Measurements from ENCODE around the gene FBXO3.

The FBXO3 gene

DNA sequence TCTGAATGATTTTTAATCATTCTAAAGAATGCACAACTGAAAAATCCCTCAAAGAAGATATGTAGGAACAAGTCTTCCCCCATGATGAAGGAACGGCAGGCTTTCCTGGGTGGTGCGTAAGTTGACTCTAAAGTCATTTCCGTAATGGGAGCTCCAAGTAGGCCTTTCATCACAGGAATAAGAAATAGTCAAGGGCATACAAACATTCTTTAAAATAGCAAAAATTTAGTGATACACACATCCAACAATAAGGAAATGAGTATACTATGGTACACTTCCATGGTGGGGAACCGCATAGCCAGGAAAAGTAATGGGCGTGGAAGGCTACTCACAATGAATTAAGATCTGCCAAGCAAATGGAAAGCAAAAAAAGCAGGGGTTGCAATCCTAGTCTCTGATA is 48.8 kb downstream of the FBXO3 start:
- no peak for DNase-seq

DNA sequence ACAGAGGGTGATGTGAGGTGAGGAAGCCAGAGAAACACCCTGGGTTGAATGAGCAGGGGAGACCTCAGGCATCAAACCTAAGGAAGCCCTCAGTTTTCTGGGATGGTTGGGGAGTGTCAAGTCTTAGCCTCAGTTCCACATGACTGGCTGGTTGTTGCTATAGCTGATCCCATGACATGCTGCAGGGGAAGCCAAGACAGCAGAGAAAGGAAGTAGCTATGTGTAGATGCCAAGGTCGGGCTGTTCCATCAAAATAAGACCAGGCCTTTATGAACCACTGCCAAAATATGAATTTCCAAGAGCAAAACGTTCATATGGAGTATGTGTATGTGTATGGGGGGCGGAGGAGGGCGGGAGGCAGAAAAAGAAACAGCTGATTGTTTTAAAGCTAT is 49.7 kb downstream of the FBXO3 start:
- no peak for DNase-seq

DNA sequence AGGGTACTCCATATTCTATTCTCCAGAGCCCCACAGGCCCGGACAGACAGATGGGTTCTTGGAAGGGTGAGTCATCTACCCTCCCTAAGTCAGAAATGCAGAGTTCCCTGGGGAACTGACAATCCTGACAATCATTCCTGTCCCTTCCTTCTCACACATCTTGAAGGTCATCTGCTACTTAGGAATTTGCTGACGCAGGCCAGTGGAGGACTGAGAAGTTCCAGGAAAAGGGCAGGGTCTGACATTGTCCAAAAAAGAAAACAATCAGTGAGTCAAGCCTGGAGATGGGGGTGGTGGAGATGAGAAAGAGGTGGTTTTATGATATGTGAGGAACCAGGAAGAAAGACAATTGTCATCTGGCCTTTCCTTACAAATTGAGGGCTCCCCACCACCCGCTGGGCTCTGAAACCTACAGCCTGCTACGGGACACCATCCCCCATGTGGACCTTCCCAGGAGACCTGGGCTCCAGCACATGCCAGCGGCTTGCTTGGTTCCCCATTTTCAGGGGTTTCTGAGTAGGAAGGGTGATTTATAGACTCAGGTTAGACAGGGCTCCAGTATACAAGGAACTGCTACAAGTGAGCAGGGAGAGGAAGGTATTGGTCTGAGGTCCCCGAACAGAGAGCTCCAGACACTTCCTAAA is 51.0 kb downstream of the FBXO3 start:
- DNase-seq, result peak; percentile 44

DNA sequence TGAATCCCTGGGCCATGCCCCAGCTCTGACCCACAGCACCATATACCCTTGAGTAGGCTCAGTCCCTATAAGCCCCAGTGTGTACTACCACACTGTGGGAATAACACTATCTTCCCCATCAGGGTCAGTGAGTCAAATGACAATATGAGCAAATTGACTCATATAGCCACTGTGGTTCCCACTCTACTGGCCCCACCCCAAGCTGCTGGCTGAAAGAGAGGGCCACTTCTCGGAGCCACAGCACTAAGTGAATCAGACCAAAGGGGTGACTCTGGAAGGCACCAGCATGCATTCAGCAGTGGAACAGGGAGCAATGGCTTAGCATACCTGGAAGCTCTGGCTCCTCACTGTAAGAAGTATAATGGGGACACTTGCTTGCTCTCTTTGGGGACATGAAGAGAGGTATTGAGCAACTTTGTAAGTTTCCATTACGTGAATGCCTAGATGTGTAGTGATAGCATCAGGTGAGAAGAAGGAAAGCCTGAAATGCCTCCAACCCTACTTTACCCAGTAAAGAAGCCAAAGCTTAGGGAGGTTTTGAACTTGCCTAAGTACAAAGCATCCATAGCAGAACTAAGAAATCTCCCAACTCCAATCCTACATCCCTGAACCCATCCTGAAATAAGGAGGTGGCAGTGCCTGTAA is 51.6 kb downstream of the FBXO3 start:
- DNase-seq, result no peak

DNA sequence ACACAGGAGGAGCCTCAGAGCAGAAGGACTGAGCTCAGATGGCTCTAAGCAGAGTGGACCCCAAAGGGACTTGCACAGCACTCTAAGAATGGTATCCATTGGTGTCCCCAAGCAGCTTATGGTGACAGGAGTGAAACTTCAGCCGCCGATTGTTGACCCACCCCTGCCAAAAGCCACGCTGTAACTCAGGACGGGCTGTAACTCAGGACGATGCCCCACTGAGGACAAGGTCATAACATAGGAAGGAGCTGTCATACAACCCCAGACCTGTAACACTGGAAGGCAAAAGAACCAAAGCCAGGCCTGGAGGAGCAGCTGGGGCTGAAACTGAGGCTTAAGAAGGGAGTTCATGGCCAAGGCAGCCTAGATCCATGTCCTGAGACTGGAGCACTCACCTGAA is 52.3 kb downstream of the FBXO3 start:
- DNase-seq, result no peak

DNA sequence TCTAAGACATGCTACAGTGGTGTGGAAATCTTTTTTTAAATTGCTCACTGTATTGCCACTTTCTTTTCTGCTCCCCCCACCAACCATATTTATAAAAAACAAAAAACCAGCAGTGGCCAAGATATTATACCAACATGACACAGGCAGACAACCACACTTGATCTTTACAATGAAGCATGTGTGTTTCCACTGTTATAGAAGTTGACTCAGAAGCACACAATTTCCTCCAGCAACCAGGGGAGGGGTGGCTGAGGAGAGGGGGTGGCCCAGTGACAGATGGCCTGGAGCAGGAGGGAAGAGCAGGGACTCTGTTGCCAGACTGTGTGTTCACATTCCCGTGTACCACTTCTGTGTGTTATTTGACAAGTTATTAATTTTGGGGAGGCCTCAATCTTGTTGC is 52.9 kb downstream of the FBXO3 start:
- DNase-seq, result peak; percentile 59

DNA sequence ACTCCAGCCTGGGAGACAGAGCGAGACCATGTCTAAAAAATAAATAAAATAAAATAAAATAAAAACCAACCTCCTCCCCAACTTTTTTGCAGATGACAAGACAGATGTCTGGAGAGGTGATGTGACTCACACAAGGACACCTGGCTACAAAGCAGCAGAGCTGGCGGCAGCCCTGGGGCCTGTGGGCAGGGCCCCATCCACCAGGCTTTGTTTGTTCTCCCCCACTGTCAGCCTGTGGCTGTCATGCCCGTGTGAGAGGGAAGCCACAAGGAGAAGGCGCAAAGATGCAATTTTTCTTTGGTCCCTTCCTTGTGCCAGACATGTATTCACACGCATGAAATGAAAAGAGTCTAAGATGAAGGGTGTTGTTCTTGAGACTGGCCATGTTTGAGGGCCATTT is 54.7 kb downstream of the FBXO3 start:
- DNase-seq, result peak; percentile 66

DNA sequence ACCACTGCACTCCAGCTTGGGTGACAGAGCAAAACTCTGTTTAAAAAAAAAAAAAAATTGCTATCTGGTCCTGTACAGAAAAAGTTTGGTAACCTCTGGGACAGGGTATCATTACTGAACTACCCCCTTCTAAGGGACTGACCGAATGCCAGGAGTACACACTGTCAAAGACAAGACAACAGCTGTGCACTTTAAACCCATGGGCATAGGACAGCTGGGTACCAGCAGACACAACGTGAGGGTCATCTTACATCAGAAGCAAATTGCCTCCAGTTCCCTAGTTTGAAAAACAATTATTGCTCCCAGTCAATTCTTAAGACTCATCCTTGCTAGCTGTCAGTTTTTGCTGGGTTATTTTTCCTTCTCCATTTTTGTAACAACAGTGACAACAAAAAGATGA is 55.9 kb downstream of the FBXO3 start:
- no peak for DNase-seq

DNA sequence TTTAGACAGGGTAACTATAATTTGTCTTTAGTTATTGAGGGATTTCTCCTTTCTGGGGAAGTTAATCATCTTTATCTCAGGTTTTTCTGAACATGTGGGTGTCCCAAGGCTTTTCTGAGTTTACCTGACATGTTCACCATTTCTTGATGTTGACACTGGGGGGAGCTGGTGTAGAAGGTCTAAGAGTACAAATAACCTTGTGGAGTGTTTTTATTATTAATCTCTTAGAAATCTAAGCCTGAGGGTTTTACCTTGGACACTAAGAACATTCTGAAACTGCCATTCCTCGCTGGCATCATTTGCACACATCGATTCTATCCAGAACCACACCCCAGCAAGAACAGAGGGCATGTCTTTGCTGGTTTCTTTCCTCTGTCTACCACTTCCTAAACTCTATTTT is 58.1 kb downstream of the FBXO3 start:
- DNase-seq, result peak; percentile 64

DNA sequence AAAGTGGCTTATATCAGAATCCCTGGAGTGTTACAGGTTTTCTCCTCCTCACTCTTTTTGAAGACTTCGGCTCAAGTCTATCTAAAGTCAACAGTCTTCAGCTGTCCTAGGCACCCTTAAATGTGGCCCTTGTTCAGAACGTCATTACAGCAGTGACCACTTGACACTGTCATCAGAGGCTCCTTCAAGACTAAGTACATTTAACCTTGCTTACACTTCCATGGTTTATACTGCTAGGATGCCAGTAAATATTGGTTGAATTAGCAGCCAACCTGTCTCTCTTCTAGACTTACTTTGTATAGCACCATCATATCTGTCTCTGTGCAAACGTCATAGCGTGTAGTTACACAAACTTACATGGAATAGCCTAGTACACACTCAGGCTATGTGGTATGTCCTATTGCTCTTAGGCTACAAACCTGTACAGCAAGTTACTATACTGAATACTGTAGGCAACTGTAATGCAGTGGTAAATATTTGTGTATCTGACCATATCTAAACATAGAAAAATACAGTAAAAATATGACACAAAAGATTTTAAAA is 60.4 kb downstream of the FBXO3 start:
- no peak for DNase-seq

DNA sequence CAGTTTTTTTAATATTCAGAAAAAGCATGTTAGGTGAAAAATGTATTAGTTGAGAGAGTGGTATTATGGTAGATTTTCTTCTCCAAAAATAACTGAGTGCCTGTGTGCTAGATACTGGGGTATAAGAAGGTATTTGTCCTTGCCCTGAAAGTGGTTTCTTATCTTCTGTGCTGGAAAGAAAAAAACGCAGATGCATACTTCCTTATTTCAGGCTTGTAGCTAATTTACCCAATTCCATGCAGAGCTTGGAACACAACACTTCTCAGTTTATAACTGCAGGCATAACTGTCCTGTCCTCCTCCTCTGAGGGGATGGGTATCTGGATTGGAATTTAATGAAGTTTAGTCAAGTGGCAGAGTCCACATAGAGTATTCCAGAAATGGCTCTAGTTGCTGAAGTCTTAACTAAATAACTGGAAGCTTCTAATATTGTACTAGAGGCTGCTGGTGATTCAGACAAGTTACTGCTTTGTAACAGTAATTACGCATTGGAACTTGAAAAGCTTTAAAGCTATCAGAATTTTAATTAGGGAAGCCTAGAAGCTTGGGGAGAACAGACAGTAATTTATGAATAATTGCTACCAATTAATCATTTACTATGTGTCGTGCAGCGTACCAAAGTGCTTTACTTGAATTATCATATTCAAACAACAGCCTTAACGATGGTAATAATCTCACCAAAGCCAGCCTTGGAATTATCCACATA is 61.0 kb downstream of the FBXO3 start:
- peak; percentile 64 for DNase-seq

DNA sequence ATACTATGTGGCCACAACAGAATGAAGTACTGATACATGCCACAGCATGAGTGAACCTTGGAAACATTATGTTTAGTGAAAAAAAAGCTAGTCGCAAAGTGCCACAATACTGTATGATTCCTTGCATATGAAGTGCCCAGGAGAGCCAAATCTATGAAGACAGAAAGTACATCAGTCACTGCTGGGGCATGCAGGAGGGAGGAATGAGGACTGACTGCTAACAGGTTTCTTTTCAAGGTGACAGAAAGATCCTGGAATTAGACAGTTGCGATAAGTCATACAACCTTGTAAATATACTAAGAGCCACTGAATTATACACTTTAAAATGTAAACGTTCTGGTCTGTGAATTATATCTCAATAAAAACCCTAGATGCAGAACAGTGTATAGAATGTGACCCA is 61.9 kb downstream of the FBXO3 start:
- no peak for DNase-seq

DNA sequence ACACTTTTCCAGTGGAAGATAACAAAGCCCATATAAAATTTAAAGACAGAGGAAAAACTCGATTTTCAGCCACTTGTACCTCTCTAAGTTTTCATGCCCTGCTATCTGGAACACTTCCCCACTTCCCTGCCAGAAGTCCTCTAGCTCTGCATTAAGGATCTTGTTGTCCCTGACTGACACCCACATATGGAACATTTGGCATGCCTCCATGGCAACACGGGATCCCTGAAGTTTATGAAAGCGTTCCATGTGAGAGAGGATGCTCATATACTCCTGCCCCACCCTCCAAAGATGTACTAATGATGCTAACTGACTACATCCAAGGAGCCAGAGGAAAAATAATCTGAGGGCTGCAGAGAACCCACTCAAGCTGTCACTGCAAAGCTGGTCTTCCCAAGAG is 64.9 kb downstream of the FBXO3 start:
- no peak for DNase-seq

DNA sequence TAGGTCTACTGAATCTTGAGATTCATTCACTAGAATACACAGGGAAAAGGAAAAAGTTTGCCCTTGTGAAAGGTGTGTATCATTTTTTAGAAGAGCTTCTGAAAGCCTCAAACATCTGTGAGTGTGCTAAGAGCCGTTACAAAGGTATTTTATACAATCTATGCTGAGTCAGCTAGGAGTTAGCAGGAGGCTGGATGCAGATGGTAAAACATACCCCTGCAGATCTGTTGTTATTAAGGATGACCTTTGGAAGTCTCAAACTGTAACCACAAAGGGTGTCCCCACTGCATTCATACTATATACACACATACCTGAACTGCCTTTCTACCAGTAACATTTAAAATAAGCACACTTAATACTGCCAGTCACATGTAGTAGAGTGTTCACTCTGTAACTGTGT is 65.3 kb downstream of the FBXO3 start:
- no peak for DNase-seq

DNA sequence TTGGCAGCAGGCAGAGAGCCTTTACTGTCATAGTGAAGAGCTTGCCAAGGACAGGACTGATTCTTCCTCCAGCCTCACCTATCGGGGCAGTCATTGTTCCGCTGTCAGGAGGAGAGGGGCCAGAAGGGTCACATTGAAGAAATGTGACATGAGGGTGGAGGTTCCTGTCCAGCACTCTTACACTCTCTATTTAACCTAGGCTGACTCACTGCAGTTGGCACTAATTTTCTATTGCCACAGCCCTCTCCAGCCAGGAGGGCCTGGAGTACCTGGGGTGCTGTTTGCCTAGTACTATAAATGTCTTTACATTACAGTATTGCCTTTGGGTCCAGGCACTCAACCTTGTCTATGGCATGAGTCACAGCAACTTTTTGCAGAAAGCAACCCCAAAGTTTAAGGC is 66.5 kb downstream of the FBXO3 start:
- DNase-seq, result peak; percentile 45

DNA sequence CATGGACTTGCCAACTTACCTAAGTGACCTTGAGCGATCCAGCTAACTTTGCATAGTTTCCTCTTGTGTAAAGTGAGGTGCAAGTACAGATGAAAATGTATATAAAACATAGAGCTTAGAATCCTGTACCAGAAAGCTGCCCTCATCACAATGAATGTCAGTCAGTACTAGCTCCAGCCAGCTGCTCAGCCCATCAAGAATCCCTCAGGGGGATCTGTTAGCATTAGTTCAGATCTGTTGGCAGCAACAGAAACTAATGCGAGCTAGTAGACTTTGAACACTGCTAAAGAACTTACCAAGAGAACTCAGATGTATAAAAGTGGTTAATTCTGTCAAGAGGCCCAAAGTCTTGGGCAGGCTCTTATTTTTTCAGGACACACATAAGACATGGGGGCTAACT is 67.4 kb downstream of the FBXO3 start:
- DNase-seq, result no peak

DNA sequence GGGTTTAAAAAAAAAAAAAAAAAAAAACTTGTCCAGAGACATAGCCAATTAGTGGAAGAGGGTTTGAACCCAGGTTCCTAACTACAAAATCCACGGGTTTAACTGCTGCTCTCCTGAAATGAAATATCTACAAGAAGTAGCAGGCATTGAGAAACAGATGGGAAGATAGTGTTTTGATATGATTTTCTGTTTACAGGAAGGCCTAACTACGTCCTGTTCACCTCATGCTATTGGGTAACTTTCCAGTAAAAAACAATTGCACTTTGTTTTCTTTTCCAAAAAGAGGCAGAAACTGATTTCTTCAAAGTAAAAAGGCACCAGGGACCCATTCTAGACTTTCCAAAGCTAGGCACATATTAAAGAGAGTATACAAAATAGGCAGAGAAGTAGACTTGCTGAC is 67.8 kb downstream of the FBXO3 start:
- no peak for DNase-seq

DNA sequence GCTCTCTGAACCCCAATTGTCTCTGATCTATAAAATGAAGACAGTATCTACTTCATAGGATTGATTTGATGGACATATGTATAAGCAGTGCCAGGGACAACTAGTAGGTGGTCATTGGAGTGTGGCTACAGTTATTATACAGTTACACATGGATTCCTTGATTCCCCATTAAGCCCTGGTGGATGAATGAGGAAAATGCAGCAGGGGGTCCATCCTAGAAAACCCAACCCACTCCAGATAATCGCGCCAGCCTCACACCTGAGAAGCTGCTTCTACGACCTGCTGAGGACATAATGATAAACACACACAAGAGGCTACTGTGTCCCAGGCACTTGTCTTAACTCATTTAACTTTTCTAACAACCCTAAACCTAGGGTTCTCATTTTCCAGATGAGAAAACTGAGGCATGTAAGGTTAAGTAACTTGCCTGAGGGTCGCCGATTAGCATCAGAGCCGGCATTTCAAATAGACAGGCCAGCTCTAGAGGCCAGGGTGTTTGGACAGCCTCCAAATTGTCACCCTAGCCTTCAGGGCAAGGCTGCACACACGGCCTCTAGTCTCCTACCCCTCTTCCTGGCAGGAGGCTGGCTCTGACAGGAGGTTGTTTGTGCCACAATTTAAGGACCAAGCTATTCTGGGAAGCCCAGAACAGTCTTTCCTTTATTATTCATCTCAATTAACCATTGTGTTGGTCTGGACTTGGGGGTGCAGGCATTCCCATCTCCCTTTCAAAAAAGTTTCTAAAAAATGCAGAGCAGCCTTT is 69.9 kb downstream of the FBXO3 start:
- peak; percentile 61 for DNase-seq

DNA sequence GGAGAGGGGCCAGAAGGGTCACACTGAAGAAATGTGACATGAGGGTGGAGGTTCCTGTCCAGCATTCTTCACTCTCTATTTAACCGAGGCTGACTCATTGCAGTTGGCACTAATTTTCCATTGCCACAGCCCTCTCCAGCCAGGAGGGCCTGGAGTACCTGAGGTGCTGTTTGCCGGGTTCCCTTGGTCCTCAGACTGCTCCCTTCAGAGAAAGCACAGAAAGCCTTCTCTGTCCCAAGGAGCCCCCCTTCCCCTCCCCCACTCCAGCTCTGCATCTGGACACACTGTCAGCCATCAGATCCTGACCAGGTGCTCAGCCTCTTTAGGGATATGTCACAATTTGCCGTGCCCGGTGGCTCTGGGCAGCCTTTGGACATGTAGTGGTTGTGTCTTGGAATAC is 70.5 kb downstream of the FBXO3 start:
- no peak for DNase-seq

DNA sequence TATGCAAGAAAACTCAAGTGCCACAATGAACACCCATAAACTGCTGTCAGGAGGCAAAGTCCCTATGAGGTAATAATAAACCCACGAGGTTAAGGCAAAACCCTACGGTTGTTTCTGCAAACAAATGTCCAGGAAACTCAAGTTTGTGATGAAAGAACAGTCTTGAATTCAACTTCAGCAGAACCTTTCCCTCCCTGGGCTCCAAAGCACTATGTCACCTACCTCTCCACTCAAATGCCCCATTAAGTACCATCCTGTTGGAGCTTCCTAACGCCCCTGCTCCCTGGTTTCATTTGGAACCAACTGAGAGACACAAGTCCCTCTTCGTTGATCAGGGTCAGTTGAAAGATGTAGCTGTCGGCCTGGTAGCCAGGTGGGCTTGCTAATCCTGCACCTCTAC is 71.1 kb downstream of the FBXO3 start:
- no peak for DNase-seq

DNA sequence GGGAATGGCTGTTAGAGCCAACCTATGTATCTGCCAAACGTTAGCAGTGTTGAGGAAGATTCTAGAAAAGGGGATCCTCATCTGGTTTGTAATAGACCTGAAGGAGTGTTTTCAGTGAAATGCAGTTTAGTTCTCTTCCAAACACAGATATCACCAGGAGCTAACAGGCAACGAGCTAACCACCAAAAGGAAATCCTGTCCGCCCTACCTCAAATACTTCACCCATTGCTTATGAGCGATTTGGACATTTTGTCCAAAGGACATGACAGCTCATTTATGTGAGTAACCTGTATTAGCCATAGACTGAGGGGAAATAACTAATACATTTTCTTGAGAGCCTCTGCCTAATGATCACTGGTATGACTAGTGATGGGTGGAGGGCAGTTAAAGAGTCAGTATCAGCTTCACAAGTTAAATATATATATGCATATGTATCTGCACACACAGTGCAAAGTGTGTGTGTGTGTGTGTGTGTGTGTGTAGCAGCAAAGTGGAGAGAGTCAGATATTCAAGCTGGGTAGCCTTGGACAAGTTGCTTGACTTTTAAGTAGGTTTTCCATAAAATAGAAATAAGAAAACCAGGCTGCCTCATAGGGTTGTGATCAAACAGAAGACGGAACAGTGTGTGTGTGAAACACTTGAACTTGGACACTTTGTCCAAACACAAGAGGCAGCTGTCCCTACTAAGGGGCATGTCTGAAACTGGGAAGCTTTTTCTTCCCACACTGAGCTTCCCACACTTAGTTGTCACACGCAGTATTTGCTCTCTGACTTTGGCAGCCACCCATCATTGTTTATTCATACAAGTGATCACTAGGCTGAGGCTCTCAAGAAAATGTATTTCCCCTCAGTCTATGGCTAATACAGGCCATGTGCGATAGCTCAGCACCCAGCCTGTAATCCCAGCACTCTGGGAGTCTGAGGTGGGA is 72.8 kb downstream of the FBXO3 start:
- peak; percentile 55 for DNase-seq
